Activated gamma-delta T cell (primary cell): ENCODE measurements around the gene JAML.

ENCODE experiments used
- DNase-seq: peaks from one replicate; lab custom pipeline; 2025; lab: John Stamatoyannopoulos, UW

Gene JAML

DNA sequence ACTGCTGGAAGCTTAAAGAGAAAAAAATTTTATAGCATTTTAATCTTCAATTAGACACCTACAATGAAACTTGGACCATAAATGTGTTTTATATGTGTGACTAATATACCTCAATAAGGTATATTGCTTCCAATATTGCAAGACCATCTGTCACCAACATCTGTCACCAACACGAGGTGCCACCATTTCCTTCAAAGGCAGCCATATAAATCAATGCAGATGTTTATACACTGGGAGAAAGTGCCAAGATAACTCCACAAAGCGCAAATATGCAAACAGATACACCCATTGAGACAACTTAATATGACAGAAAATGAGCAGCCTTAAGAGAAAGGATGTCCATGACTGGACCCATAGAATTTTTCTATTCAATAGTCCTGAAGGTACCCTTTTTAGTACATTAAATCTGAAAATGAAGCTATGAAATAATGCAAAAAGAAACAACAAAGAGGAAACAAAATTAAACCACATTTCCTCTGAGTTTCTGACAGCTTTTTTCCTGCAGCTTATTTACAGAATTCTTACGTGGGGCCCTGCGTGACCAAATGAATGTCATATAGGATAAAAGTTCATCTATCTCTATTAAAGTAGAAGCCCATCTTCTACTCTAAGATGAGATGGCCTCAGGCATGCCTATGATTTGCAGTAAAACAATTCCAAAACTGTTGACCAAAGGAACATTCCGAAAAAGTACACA, 14.8 kb upstream of the JAML start:
- DNase-seq: no peak

DNA sequence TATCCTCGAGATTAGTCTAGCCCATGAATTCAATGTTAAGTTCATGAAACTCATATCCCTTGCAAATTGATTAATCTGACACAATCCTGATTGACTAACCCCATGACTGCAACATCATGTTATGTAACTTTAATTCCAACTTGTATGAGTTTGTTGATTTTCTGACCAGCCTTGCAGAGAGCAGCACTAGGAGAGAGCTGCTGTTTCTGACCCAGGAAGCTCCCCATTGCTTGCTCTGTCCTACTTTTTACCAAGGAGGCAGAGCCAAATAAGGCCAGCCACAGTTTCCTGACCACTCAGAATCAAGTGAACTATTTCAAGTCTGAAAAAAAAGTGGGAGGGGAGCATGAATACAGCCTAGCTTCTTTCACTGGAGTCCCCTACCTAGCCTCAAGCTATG, 14.1 kb upstream of the JAML start:
- DNase-seq: no peak

- no peak for DNase-seq
Observed at GRCh38 chr11:118238421-118238820, 13.6 kb upstream of the JAML start.

- no peak for DNase-seq
Observed at GRCh38 chr11:118236170-118236569, 11.4 kb upstream of the JAML start.

- no peak for DNase-seq
Observed at GRCh38 chr11:118234833-118235232, 10.0 kb upstream of the JAML start.

GRCh38 chr11:118233850-118234249, 9.0 kb upstream of the JAML start:
- DNase-seq: no peak

GRCh38 chr11:118233377-118233776, 8.6 kb upstream of the JAML start:
- no peak for DNase-seq

DNA sequence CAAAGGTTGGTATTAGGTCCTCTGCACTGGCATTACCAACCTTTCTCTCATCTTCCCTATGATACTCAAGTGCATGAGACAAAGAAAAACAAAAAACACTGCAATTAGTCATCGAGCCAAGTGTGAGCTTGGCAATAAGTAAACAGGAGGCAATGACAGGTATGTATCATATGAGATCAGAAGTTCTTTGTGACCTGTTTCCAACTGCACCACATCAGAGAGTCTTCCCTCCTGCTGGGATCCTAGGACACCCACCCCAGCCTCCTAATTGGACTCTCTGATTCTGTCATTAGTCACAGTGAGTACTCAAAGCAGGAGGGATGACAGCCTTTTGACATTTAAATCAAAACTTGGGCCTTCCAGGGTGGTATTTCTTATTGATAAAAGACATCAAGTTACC, 7.8 kb upstream of the JAML start:
- DNase-seq: no peak

DNA sequence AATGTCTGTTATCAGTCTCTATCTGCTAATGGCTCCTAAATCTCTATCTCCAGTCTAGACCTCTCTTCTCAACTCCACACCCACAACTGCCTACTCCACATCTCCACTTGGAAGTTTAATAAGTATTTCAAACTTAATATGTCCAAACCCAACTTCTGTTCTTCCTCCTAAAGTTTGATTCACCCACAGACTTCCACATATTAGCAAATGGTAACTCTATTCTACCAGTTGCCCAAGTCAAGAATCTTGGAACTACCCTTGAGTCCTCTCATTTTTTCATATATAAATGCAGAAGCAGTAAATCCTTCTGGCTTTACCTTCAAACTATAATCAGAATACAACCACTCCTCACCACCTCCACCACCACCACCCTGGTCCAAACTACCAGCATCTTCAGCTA, 6.7 kb upstream of the JAML start:
- DNase-seq: no peak

- DNase-seq: no peak
Observed at GRCh38 chr11:118230088-118230487, 5.3 kb upstream of the JAML start.

- DNase-seq: no peak
Observed at GRCh38 chr11:118229274-118229847, 4.5 kb upstream of the JAML start.

GRCh38 chr11:118227865-118228785, 3.3 kb upstream of the JAML start:
- no peak for DNase-seq

DNA sequence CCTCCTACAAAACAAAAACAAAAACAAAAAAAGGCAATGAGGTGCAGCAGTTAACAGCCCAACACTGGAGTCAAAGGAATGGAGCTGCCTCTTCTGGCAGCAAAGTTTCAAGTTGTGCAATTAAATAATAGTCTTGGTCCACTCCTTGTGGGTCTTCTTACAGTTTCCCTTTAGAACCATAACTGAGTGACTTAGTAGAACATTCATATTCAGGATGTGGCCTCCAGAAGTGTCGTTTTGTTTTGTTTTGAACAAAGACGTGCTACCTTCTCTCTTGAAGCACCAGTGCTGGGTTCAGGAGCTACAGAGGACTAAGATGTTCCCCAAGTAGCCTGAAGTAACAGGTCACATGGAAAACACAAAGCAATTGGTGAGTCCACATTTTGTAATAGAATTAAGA, 2.0 kb upstream of the JAML start:
- no peak for DNase-seq

DNA sequence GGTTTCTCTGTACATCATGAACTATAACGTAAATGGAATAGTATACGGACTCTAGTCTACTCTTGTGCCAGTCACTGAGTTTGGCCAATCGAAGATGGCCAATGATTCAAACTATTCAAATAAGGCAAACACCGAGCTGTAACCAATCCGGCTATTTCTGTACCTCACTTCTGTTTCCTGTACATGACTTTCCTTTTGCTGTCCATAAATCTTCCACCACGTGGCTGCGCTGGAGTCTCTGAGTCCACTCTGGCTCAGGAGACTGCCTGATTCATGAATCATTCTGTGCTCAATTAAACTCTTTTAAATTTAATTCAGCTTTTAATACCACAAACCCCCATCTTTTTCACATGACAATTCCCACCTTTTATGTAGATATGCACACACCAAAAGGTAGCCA, 1.5 kb upstream of the JAML start:
- no peak for DNase-seq

GRCh38 chr11:118223992-118224391, 819 bp downstream of the JAML start:
- DNase-seq: no peak

DNA sequence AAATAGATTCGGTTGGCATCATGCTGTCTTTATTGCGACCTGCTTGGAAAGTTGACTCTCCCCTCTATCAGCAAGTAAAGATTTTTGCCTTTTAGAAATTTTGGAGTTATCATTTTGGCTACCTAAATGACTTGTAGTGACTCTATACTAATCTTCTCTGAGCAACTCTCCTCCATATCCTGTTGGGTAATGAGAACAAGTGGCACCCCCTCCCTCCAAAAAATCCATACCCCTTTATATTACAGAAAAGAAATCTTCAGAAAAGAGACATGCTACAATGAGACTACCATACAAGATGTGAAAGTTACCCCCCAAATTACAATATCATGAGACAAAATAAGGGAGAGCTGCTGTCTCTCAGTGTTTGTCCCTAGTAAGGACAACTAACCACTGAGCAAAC, 1.2 kb downstream of the JAML start:
- DNase-seq: no peak

DNA sequence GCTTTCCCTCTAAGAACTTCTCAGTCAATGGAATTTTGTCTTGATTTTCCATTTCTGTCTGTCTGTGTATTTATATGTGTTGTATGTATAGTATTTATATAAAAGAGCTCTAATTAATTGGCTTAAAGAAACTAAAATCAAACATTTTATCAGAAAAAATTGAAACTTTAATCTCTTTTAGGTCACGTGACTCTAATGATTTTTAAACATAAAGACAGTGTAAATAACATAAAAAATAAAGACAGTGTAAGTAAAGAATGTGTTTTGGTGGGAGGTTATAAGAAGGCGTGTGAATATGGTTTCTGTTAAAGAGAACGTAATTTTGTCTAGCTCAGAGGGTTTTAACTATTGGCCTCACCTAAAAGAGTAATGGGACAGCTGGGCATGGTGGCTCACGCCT, 2.4 kb downstream of the JAML start:
- DNase-seq: no peak

- DNase-seq: no peak
Observed at GRCh38 chr11:118221419-118221818, 3.4 kb downstream of the JAML start.

- no peak for DNase-seq
Observed at GRCh38 chr11:118219732-118220131, 5.1 kb downstream of the JAML start.

DNA sequence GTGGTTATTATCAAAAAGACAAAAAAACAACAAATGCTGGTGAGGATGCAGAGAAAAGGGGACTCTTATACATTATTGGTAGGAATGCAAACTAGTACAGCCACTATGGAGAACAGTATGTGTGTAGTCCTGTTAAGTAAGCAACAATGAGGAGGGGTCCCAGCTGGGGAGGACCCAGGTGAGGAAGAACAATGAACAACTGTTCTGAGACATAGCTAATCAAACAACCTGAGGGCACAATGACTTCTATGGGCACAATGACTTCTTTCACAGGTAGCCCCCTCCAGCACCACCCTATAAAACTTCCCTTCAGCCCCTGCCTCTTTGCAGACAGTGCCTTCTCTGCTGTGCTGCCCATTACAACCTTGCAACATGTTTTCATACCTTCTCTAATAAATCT, 5.6 kb downstream of the JAML start:
- no peak for DNase-seq

- no peak for DNase-seq
Observed at GRCh38 chr11:118217575-118217974, 7.2 kb downstream of the JAML start.

- no peak for DNase-seq
Observed at GRCh38 chr11:118216621-118217481, 8.0 kb downstream of the JAML start.
